NB4 (cell line): ENCODE results near the gene GRK2.

Experiments used
- POLR2A ChIP-seq: IDR thresholded peaks from 2 replicates; pipeline ENCODE4 v1.6.1; 2011; ENCODE audit warnings: mild to moderate bottlenecking; ENCODE audit not compliant: insufficient read length; ENCODE audit errors: extremely low read depth
- TF ChIP-seq, protein P1 (sequence below): IDR thresholded peaks from one replicate; pipeline ENCODE4 v1.5.1; 2012; ENCODE audit warnings: low read depth, low read length

- TF ChIP-seq, protein P1, sequence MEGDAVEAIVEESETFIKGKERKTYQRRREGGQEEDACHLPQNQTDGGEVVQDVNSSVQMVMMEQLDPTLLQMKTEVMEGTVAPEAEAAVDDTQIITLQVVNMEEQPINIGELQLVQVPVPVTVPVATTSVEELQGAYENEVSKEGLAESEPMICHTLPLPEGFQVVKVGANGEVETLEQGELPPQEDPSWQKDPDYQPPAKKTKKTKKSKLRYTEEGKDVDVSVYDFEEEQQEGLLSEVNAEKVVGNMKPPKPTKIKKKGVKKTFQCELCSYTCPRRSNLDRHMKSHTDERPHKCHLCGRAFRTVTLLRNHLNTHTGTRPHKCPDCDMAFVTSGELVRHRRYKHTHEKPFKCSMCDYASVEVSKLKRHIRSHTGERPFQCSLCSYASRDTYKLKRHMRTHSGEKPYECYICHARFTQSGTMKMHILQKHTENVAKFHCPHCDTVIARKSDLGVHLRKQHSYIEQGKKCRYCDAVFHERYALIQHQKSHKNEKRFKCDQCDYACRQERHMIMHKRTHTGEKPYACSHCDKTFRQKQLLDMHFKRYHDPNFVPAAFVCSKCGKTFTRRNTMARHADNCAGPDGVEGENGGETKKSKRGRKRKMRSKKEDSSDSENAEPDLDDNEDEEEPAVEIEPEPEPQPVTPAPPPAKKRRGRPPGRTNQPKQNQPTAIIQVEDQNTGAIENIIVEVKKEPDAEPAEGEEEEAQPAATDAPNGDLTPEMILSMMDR: no peak
- no peak for TF ChIP-seq POLR2A
Observed at GRCh38 chr11:67278135-67278938, 12.1 kb downstream of the GRK2 start.
